GM18520 (cell line): ENCODE measurements around the gene SRSF11.

Source experiments
- ATAC-seq: cut with Tn5 transposase; IDR thresholded peaks from one replicate; pipeline ENCODE4 v1.9.1; 2021; ENCODE audit not compliant: unreplicated experiment

The SRSF11 gene

DNA sequence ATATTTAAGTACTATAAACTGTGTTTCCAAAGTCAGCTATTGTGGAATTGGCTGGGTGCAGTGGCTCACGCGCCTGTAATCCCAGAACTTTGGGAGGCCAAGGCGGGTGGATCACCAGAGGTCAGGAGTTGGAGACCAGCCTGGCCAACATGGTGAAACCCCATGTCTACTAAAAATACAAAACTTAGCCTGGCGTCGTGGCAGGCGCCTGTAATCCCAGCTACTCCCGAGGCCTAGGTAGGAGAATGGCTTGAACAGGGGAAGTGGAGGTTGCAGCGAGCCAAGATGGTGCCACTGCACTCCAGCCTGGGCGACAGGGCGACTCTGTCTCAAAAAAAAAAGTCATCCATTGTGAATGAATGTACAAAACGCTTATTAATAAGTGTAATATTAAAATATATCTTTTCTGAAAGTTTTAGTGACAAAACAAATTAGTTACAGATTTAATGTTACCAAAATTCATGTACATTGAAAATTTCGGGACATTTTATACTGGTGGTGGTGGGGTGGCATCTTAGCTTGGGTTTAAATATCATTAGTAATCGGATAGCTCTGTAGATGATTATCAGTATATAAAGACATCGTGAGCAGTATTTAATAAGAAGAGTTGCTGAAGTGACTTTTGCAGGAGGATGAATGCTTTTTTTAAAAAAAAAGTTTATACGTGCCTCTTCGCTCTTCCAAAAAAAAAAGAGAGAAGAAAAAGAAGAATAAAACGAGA is 503 bp upstream of the SRSF11 start:
- ATAC-seq, result peak; percentile 6

DNA sequence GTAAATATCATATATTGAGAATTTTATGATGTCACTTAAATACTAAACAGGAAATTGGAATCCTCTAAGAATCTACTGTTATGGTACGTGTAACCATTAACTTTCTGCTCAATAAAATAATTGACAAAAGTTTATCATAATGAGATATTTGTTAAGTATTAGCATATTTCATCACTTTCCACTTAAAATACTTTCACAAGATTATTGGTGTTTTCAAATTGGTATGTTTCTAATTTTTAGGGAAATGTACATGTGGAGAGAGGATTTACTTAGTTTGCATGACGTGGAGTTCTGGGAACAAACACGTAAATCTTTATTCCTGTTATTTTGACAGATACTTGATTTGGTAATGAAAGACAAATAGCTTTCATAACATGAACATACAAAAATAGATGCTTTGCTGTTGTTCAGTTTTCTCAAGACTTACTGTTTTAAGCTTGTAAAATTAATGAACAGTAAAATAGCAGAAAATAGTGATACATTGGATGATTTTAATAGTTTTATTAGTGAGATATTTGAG is 1.6 kb downstream of the SRSF11 start:
- ATAC-seq, result no peak

DNA sequence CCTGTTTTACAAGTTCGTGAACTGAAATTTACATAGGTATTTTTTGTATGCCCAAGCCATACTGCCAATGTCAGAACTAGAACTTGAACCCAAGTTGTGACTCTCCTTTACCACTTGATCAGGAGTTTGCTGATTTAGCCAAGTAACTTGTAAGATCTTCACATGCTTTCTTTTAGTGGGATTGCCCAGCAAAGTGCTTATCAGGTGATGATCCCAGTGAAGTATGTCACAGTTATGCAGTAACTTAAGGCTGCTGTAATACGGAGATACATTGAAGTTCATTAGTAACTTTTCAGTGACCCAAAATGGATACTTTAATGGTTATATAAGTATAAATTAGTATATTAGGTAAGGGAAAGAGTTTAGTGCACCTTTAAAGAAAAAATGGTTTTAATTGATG is 3.8 kb downstream of the SRSF11 start:
- no peak for ATAC-seq

DNA sequence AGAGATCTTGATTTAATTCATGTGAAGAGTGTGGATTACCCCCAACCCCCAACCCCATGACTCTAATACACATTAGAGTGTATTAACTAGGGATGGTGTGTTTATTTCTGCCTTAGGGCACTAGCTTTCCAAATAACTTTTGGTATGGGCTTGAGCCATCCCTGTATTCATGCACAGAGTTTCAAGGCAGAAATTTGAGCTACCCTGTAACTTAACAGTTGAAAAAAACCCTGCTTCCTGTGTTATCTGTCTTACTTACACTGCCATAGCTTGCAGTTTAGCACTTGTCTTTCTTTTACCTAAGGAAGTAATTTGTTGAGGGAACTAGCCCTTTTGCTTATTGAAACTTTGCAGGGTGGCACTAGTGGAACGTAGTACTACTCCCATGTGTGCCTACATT is 6.3 kb downstream of the SRSF11 start:
- ATAC-seq, result no peak

- ATAC-seq, result no peak
Measured at GRCh38 chr1:70228670-70229069, 7.5 kb downstream of the SRSF11 start.

DNA sequence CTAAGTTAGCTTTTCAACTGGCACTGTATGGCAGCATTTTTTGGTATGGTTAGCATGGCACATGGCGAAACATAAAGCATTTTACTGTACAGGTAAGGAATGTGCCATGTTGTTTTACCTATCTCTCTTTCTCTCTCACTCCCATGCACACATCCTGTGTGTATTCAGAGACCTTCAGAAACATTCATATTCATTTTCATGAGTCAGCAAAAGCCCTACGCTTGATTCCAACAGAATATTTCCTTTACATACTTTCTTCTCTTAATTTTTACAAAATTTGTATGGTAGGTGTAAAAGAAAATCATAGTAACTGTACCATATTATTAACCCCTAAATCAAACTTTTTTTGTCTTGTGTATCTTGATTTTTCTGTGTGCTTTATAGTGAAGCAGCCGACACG is 10.3 kb downstream of the SRSF11 start:
- no peak for ATAC-seq

DNA sequence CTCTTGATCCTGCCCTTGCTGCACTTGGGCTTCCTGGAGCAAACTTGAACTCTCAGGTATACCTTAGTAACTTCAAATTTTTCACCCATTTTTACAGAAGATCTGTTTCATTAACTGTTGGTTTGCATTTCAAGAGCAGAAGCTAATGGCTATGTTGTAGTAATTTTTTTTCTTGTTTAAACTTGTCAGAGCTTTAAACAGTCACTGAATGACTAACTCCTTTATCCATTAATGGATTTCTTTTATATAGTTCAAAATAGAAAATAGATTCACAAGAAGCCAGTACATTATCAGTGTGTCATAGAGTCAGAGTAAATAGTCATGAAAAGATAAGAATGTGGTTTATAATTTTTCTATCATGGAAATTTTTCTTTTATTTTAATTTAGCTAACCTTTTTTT is 13.6 kb downstream of the SRSF11 start:
- ATAC-seq, result no peak

GRCh38 chr1:70239940-70240339 is 18.8 kb downstream of the SRSF11 start:
- ATAC-seq, result no peak

- ATAC-seq, result no peak
Measured at GRCh38 chr1:70247122-70247521, 25.9 kb downstream of the SRSF11 start.

GRCh38 chr1:70247768-70248167 is 26.6 kb downstream of the SRSF11 start:
- no peak for ATAC-seq

DNA sequence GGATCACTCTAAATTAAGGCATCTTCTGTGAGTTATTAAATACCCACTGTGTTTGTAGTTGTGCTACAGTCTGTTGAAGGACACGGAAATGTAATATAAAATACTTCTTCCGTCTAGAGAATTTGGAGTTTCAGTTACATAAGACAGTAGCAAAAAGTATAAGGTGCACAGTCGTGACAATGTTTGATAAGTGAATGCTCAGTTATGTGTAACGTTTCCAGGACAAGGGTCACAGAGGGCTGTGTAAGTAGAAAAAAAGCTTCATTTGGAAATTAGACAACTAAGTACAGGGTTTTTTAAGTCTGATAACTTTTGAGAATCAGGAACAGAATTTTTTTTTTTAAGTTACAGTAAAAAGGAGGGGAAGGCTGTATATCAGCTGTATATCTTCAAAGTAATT is 27.5 kb downstream of the SRSF11 start:
- ATAC-seq, result no peak

DNA sequence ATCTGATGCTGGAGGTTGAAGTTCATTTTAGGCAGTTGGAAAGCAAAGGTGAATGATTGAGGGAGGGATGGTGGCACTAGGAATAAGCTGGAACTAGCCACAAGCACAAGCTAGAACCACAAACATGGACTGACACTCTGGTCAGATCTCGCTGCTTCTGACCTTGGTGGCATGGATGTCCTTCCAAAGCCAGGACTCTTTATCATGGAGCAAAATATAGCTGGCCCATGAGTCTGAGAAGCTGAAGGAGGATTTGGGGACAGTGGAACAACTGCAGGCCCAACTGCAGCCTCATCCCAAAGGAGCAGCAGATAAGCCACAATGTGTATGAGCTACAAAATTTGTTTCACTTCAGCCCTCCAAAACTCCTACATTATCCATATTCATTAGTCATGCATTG is 35.5 kb downstream of the SRSF11 start:
- no peak for ATAC-seq

GRCh38 chr1:70264839-70265238 is 43.7 kb downstream of the SRSF11 start:
- ATAC-seq, result no peak

DNA sequence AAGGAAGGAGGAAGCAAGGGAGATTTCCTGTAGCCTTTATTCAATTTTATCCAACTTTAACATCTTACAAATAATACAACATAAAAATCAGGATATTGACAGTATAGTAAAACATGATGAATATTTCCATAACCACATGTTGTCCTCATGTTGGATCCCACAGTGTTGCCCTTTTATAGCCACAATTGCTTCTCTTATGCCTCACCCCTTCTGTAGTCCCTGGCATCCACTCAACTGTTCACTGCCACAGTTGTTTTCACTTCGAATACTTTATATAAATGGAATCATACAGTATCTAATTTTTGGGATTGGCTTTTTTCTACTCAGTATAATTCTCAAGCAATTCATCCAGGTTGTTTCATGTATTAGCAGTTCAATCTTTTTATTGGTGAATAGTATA is 44.8 kb downstream of the SRSF11 start:
- ATAC-seq, result no peak

DNA sequence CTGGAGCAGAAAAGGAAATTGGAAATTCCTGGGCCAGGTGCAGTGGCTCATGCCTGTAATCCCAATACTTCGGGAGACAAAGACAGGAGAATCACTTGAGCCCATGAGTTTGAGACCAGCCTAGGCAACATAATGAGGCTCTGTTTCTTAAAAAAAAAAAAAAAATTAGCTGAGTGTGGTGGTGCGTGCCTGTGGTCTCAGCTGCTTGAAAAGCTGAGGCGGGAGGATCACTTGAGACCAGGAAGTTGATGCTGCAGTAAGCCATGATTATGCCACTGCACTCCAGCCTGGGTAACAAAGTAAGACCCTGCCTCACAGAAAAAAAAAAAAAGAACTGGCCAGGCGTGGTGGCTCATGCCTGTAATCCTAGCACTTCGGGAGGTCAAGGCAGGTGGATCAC is 56.7 kb downstream of the SRSF11 start:
- ATAC-seq, result no peak

DNA sequence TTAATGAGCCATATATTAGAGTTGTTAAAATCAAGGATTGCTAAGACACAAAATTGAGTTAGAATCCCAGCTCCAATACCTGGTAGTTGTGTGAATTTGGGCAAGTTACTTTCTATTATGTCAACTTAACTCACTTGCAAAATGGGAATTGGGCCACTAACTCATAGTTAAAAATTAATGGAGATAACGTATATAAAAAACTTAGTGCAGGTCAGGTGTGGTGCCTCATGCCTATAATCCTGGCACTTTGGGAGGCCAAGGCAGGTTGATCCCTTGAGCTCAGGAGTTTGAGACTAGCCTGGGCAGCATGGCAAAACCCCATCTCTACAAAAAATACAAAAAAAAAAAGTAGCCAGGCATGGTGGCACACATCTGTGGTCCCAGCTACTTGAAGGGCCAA is 57.5 kb downstream of the SRSF11 start:
- ATAC-seq, result no peak

DNA sequence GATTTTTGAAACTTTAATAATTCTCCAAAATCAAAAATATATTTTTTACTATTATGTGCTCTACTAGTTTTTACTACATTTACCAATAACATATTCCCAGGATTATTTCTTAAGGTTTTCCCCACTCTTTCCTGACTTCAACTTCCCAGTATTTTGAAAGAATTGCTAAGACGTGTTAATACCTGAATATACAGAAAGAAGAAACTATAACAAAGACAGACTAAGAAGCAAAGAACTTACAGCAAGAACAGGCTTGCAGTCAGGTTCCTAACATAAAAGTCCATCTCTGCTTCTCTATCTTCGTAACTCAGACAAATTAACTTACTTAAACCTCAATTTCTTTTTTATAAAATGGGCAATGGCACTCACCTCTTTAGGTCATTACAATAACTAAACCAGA is 63.2 kb downstream of the SRSF11 start:
- ATAC-seq, result no peak

GRCh38 chr1:70286453-70286852 is 65.3 kb downstream of the SRSF11 start:
- no peak for ATAC-seq

GRCh38 chr1:70288166-70288565 is 67.0 kb downstream of the SRSF11 start:
- no peak for ATAC-seq

DNA sequence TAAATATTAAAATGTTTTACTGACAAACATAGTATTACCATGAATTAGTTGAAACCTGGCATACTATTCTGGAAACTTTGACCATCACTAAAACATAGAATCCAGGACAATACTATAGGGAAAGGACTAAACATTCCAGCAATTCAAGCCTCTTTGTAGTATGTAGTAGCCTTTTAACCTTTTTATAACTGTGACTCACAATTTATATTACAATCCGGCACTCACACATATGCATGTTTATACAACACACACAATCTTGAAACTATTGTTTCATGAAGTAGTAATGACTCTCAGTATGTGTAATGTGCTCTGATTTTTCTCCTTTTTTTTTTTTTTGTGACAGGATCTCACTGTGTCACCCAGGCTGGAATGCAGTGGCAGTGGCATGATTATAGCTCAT is 69.0 kb downstream of the SRSF11 start:
- ATAC-seq, result no peak

DNA sequence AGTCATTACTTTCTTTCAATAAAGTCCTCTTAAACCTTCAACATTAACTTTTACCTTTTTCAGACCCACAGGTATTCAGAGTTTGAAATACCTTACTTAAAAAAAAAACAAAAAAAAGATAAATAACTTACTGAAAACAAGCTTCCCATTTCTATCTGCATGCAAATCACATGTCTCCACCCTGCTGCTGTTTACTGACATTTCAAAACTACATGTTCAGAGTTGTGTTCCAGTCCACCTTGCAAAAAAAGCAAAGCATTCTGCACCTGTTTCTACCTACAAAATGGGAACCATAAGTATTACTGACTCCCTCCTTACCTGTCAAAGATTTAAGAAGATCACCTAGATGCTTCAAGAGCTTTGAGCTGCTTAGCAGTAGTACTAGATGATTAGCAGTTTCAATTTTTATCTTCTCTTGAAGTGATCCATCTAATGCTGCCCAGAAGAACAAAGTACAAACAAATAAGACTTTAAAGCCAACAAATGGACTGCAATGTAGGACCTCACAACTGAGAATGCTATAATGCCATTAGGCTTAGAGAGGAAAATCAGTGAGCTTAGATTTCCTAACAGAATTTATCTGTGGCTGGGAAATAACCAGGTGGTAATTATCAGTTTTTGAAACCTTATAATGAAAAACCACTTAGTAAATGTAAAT is 72.1 kb downstream of the SRSF11 start:
- ATAC-seq, result no peak

GRCh38 chr1:70295749-70296148 is 74.6 kb downstream of the SRSF11 start:
- ATAC-seq, result no peak

- no peak for ATAC-seq
Measured at GRCh38 chr1:70299472-70299871, 78.3 kb downstream of the SRSF11 start.
